Smooth muscle cell (in vitro differentiated cells): Measurements from ENCODE around the gene CAB39L. TPM values are rescaled to one million over a fixed set of nuclear protein-coding genes. Genes with fewer than 3 reads are reported as not detected.
"Not testable (repeated sequence)": the region's sequence is repeated elsewhere in the genome, so short reads cannot be mapped to it uniquely, and the experiment has no call there.

ENCODE experiments used
- DNase-seq: peaks from one replicate; lab custom pipeline; 2025; ENCODE audit not compliant: unreplicated experiment; lab: John Stamatoyannopoulos, UW
- H2AFZ ChIP-seq: fragments of 200-600 bp; sonication (generic); 2 replicates; pipeline ENCODE4 v1.6.0; 2016; ENCODE audit warnings: antibody characterized with exemption, low read depth, mild to moderate bottlenecking
- H3F3A ChIP-seq: fragments of 200-600 bp; sonication (generic); 2 replicates; pipeline ENCODE4 v1.6.0; 2017; ENCODE audit warnings: antibody characterized with exemption, low read depth
- H3K27ac ChIP-seq: fragments of 200-600 bp; sonication (generic); 2 replicates; pipeline ENCODE4 v1.5.1; 2016; ENCODE audit warnings: low read depth, mild to moderate bottlenecking
- H3K27me3 ChIP-seq: fragments of 200-600 bp; sonication (generic); 2 replicates; pipeline ENCODE4 v1.6.1; 2016; ENCODE audit warnings: low read depth, mild to moderate bottlenecking
- H3K36me3 ChIP-seq: fragments of 200-600 bp; sonication (generic); 2 replicates; pipeline ENCODE4 v1.5.1; 2016; ENCODE audit warnings: low read depth
- H3K4me1 ChIP-seq: fragments of 200-600 bp; sonication (generic); 2 replicates; pipeline ENCODE4 v1.5.1; 2016; ENCODE audit warnings: low read depth
- H3K4me2 ChIP-seq: fragments of 200-600 bp; sonication (generic); 2 replicates; pipeline ENCODE4 v1.6.0; 2016; ENCODE audit warnings: mild to moderate bottlenecking
- H3K4me3 ChIP-seq: fragments of 200-600 bp; sonication (generic); 2 replicates; pipeline ENCODE4 v1.5.1; 2016; ENCODE audit warnings: mild to moderate bottlenecking
- H3K79me2 ChIP-seq: fragments of 200-600 bp; sonication (generic); 2 replicates; pipeline ENCODE4 v1.6.0; 2016; ENCODE audit warnings: low read depth, mild to moderate bottlenecking
- H3K9ac ChIP-seq: fragments of 200-600 bp; sonication (generic); 2 replicates; pipeline ENCODE4 v1.6.0; 2016; ENCODE audit warnings: low read depth
- H3K9me3 ChIP-seq: fragments of 200-600 bp; sonication (generic); replicated peaks from 2 replicates; pipeline ENCODE4 v1.5.1; 2016; ENCODE audit warnings: low read depth
- H4K20me1 ChIP-seq: fragments of 200-600 bp; sonication (generic); 2 replicates; pipeline ENCODE4 v1.6.0; 2016; ENCODE audit warnings: low read depth
- WGBS: methylation state at CpG from one replicate; pipeline ENCODE4 v1.1.7; 2016; ENCODE audit warnings: low lambda C conversion rate; 5-methylcytosine and 5-hydroxymethylcytosine counted together
- polyA plus RNA-seq: library from polyadenylated mRNA; unstranded; fragments of >200 nt; fragmentation: Nextera tagmentation; extraction: Ambion mirVana; gene quantifications from 2 replicates; pipeline ENCODE4 v1.2.1, GENCODE V29; 2016
- total RNA-seq: library from RNA; depleted of rRNA; stranded (reverse); fragments of >200 nt; gene quantifications from 2 replicates; pipeline ENCODE4 v1.2.3, GENCODE V29; 2014
- TF ChIP-seq, protein P1 (sequence below): fragments of 200-600 bp; sonication (generic); IDR thresholded peaks from 2 replicates; pipeline ENCODE4 v1.5.1; 2017; ENCODE audit warnings: borderline replicate concordance, mild to moderate bottlenecking, antibody characterized with exemption; ENCODE audit not compliant: insufficient read depth, poor library complexity, severe bottlenecking

Gene CAB39L
- total and polyA plus RNA-seq, 2 experiments from 2014 or later: 13.2 to 13.8 TPM

DNA sequence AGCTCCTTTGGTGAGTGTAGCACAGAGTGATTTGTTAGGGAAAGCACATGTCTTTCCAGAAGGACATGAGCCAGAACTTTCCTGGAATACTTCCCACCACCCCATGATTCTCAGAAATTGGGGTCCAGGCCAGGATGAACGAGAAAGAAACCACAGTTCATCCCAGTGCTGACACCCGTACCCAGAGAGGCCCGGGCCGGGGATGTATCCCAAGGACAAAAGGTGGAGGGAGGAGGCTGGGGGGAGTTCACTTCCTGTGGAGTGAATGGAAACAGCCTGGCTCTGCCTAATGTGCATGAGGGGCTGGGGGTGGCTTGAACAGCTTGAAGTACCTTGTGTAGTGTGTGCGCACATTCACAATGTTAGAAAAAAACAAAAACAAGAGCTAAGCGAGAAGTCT, 148.6 kb downstream of the CAB39L start:
- Histone ChIP-seq H3F3A (no peaks in the 10 kb centered on the region), H2AFZ (no peak overlapping the region), H3K27ac (no peak overlapping the region), H3K27me3 (no peaks in the 10 kb centered on the region), H3K4me1 (no peaks in the 10 kb centered on the region), H3K4me3 (no peak overlapping the region), H3K79me2 (no peaks in the 10 kb centered on the region), H3K9ac (no peak overlapping the region), H3K36me3 (no peaks in the 10 kb centered on the region), H3K9me3 (no peaks in the 10 kb centered on the region), H3K4me2 (no peak overlapping the region), H4K20me1 (no peaks in the 10 kb centered on the region)
- WGBS: 90% methylated on average over 6 of the region's 6 CpGs
- TF ChIP-seq, protein P1, sequence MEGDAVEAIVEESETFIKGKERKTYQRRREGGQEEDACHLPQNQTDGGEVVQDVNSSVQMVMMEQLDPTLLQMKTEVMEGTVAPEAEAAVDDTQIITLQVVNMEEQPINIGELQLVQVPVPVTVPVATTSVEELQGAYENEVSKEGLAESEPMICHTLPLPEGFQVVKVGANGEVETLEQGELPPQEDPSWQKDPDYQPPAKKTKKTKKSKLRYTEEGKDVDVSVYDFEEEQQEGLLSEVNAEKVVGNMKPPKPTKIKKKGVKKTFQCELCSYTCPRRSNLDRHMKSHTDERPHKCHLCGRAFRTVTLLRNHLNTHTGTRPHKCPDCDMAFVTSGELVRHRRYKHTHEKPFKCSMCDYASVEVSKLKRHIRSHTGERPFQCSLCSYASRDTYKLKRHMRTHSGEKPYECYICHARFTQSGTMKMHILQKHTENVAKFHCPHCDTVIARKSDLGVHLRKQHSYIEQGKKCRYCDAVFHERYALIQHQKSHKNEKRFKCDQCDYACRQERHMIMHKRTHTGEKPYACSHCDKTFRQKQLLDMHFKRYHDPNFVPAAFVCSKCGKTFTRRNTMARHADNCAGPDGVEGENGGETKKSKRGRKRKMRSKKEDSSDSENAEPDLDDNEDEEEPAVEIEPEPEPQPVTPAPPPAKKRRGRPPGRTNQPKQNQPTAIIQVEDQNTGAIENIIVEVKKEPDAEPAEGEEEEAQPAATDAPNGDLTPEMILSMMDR: no peak
- DNase-seq: no peak

DNA sequence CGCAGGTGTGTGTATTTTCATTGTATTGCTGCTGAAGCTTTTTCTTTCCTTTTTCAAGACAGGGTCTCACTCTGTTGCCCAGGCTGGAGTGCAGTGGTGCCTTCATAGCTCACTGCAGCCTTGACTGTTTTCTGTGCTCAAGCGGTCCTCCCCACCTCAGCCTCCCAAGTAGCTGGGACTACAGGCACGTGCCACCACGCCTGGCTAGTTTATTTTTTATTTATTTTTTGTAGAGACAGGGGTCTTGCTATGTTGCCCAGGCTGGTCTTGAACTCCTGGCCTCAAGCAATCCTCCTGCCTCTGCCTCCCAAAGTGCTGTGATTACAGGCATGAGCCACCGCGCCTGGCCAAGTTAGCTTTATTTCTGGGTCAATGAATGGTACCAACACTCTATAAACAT, 149.1 kb downstream of the CAB39L start:
- not testable (repeated sequence) for DNase-seq, H4K20me1 ChIP-seq, H3K27ac ChIP-seq, H3K79me2 ChIP-seq, H3K27me3 ChIP-seq, H3K4me1 ChIP-seq, H3K4me3 ChIP-seq, H3K9me3 ChIP-seq, H2AFZ ChIP-seq, H3K9ac ChIP-seq, H3F3A ChIP-seq, H3K36me3 ChIP-seq, H3K4me2 ChIP-seq
- 95% methylated on average over 6 of the region's 6 CpGs for WGBS

DNA sequence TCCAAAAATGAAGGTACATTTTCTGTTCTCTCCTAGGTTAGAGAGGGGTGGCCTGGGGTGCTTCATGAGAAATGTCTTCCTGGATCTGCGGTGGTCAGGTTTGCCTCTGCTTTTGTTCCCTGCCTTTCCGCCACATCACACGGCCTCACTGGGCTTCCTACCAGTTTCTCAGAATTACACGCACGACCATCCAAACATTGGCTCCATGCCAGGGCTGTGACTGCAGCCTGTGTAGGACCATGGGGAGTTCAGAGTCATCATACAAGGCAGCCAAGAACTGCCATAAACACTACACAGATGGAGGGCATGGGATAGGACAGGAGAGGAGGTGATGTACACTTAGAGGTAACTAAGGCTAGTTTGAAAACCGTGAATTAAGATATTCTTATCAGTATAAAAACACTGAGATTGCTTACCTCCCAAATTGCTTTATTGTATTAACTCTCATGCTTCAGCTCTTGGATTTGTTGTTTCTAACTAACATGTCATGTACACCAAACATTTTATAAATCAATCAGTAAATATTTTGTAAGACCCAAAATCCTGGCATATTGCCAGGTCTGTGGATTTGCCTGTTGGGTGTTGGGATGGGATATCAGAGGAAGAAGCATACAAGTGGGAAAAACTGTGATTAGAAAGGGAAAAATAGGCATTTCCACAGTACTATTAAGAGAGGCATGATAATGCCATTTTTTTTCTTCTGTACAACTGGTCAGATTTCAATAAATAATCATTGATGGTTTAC, 150.9 kb downstream of the CAB39L start:
- WGBS: 62% methylated on average over 6 of the region's 6 CpGs
- Histone ChIP-seq H4K20me1 (no peaks in the 10 kb centered on the region), H3K4me3 (no peak overlapping the region), H3K9ac (no peak overlapping the region), H3K27me3 (no peaks in the 10 kb centered on the region), H3K79me2 (no peaks in the 10 kb centered on the region), H3K4me2 (no peak overlapping the region), H3K27ac (no peak overlapping the region), H3K4me1 (no peaks in the 10 kb centered on the region), H3K36me3 (no peaks in the 10 kb centered on the region), H3K9me3 (no peaks in the 10 kb centered on the region), H3F3A (no peaks in the 10 kb centered on the region), H2AFZ (no peak overlapping the region)
- DNase-seq: peak; percentile 2
- TF ChIP-seq, protein P1: no peak

DNA sequence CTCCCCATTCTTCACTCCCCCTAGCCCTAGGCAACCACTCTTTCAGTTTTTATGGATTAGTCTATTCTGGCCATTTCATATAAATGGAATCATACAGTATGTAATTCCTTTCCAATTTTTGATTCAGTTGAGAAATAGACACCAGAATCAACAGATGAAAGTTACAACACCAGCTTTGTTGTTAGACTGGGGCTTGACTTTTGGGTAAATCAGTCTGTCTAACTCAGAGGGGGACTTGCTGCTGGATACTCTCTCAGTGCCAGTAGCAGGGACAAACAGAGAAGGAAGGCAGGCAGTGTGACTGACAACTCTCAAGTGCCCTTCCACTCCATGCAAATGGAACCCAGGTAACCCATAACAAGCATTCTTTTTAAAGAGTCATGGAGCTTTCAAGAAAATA, 155.4 kb downstream of the CAB39L start:
- Histone ChIP-seq H3K27me3 (no peaks in the 10 kb centered on the region), H3K27ac (no peak overlapping the region), H3K9me3 (no peaks in the 10 kb centered on the region), H3K4me3 (no peak overlapping the region), H2AFZ (no peak overlapping the region), H3K79me2 (no peaks in the 10 kb centered on the region), H3F3A (no peaks in the 10 kb centered on the region), H3K36me3 (no peaks in the 10 kb centered on the region), H3K4me1 (no peaks in the 10 kb centered on the region), H3K4me2 (no peak overlapping the region), H3K9ac (no peak overlapping the region), H4K20me1 (no peaks in the 10 kb centered on the region)
- TF ChIP-seq, protein P1: no peak
- DNase-seq: no peak
